ENCODE results near the gene RIPK4. TPM values are rescaled to one million over a fixed set of nuclear protein-coding genes. Genes with fewer than 3 reads are reported as not detected.

Gene RIPK4
- total and polyA plus RNA-seq, 2 donors (not counting 1 experiment from before 2014, with no cell fraction given): not detected

GRCh38 chr21:41752231-41752681, 14.6 kb downstream of the RIPK4 start:
- no peak overlapping the region for H3K9ac ChIP-seq (ENCODE audit: low read length)
- ChIA-PET CTCF (no interaction called here), POLR2A (no interaction called here)
- H3K4me2 ChIP-seq (replicated peaks; ENCODE audit: low read depth, low read length, poor library complexity, severe bottlenecking): no peak overlapping the region
- intact Hi-C loops (cut with micrococcal nuclease): no loop called here
- no peaks in the 10 kb centered on the region for H3K4me1 ChIP-seq (ENCODE audit: control insufficient read depth in 2 of 2, insufficient read depth in 2 of 2, low read length in 2 of 2)
- Mint-ChIP-seq H3K27me3 (peaks cover 8% of the 10 kb centered on the region), H3K4me3 (no peak overlapping the region), H3K4me1 (no peaks in the 10 kb centered on the region), H3K9me3 (ENCODE audit: insufficient read depth) (no peaks in the 10 kb centered on the region), H3K27ac (no peak overlapping the region)
- H4K20me1 ChIP-seq (ENCODE audit: control insufficient read depth, insufficient read depth, low read length, poor library complexity, severe bottlenecking): no peaks in the 10 kb centered on the region
- no peaks in the 10 kb centered on the region for H3K27me3 ChIP-seq (replicated peaks in 1 of 4; ENCODE audit: control extremely low read depth in 1 of 4, control insufficient read depth in 3 of 4, insufficient read depth in 4 of 4, low read length in 3 of 4)
- ATAC-seq (ENCODE audit: low read depth) (no peak), DNase-seq (no peak)
- no peaks in the 10 kb centered on the region for H3K9me3 ChIP-seq (ENCODE audit: control extremely low read depth in 1 of 3, control insufficient read depth in 2 of 3, insufficient read depth in 1 of 3, low read length in 2 of 3)
- 88% methylated on average over 13 of the region's 13 CpGs for WGBS (ENCODE audit: insufficient coverage)
- no peak overlapping the region for H3K27ac ChIP-seq (ENCODE audit: low read length in 2 of 2)
- no peak overlapping the region for H3K4me3 ChIP-seq (ENCODE audit: control extremely low read depth in 1 of 5, extremely low read depth in 1 of 5, insufficient read depth in 1 of 5, low read depth in 2 of 5, low read length in 4 of 5)
- no peak overlapping the region for H2AFZ ChIP-seq (ENCODE audit: insufficient read depth, low read depth, low read length, poor library complexity, severe bottlenecking)
- TF ChIP-seq EZH2 (IDR thresholded peaks at IDR 0.05; ENCODE audit: borderline replicate concordance, insufficient read depth, low read depth, low read length, poor library complexity, severe bottlenecking) (no peak), CTCF (IDR thresholded peaks at IDR 0.05) (no peak)
- no peaks in the 10 kb centered on the region for H3K79me2 ChIP-seq (ENCODE audit: control insufficient read depth, insufficient read depth, low read length)
- H3K36me3 ChIP-seq (replicated peaks in 1 of 2; ENCODE audit: control extremely low read depth in 1 of 2, control insufficient read depth in 1 of 2, extremely low read depth in 1 of 2, insufficient read depth in 2 of 2, low read length in 1 of 2): no peaks in the 10 kb centered on the region

- no peaks in the 10 kb centered on the region for H3K36me3 ChIP-seq (replicated peaks in 1 of 2; ENCODE audit: control extremely low read depth in 1 of 2, control insufficient read depth in 1 of 2, extremely low read depth in 1 of 2, insufficient read depth in 2 of 2, low read length in 1 of 2)
- no peaks in the 10 kb centered on the region for H4K20me1 ChIP-seq (ENCODE audit: control insufficient read depth, insufficient read depth, low read length, poor library complexity, severe bottlenecking)
- Mint-ChIP-seq H3K27ac (no peak overlapping the region), H3K4me3 (no peak overlapping the region), H3K4me1 (no peaks in the 10 kb centered on the region), H3K9me3 (ENCODE audit: insufficient read depth) (no peaks in the 10 kb centered on the region), H3K27me3 (peaks cover 6% of the 10 kb centered on the region)
- DNase-seq (no peak), ATAC-seq (ENCODE audit: low read depth) (no peak)
- no peaks in the 10 kb centered on the region for H3K4me1 ChIP-seq (ENCODE audit: control insufficient read depth in 2 of 2, insufficient read depth in 2 of 2, low read length in 2 of 2)
- H3K27me3 ChIP-seq (replicated peaks in 1 of 4; ENCODE audit: control extremely low read depth in 1 of 4, control insufficient read depth in 3 of 4, insufficient read depth in 4 of 4, low read length in 3 of 4): no peaks in the 10 kb centered on the region
- H3K79me2 ChIP-seq (ENCODE audit: control insufficient read depth, insufficient read depth, low read length): no peaks in the 10 kb centered on the region
- intact Hi-C loops (cut with micrococcal nuclease): no loop called here
- H3K4me2 ChIP-seq (replicated peaks; ENCODE audit: low read depth, low read length, poor library complexity, severe bottlenecking): no peak overlapping the region
- no peak overlapping the region for H3K9ac ChIP-seq (ENCODE audit: low read length)
- no peak overlapping the region for H3K4me3 ChIP-seq (ENCODE audit: control extremely low read depth in 1 of 5, extremely low read depth in 1 of 5, insufficient read depth in 1 of 5, low read depth in 2 of 5, low read length in 4 of 5)
- TF ChIP-seq CTCF (IDR thresholded peaks at IDR 0.05): no peak
- no peak for TF ChIP-seq EZH2 (IDR thresholded peaks at IDR 0.05; ENCODE audit: borderline replicate concordance, insufficient read depth, low read depth, low read length, poor library complexity, severe bottlenecking)
- H3K27ac ChIP-seq (ENCODE audit: low read length in 2 of 2): no peak overlapping the region
- WGBS (ENCODE audit: insufficient coverage): 83% methylated on average over 12 of the region's 12 CpGs
- no peak overlapping the region for H2AFZ ChIP-seq (ENCODE audit: insufficient read depth, low read depth, low read length, poor library complexity, severe bottlenecking)
- ChIA-PET CTCF (no interaction called here), POLR2A (no interaction called here)
- no peaks in the 10 kb centered on the region for H3K9me3 ChIP-seq (ENCODE audit: control extremely low read depth in 1 of 3, control insufficient read depth in 2 of 3, insufficient read depth in 1 of 3, low read length in 2 of 3)
Observed at GRCh38 chr21:41751611-41752011, 15.2 kb downstream of the RIPK4 start.

All from B cell (primary cell).